ENCODE data around the gene GALNT14.

DNA sequence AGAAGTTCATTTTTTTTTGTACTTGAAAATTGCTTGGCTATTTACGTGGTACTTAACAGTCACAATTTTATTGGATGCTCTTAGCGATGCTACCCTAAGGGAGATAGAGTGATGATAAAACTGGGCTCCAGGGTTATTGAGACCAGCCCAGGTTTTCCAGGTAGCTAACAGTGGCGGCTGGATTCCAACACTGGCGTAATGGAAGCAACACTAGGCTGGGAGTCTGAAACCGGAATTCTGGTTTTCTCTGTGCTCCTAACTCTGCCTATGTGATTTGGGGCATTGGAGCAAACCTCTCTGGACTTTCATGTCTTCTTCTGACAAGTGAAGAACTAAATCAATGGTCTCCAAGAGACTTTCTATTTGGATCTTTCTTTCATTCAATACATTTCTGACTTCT is 9.4 kb upstream of the GALNT14 start:
- TF ChIP-seq, protein P1, sequence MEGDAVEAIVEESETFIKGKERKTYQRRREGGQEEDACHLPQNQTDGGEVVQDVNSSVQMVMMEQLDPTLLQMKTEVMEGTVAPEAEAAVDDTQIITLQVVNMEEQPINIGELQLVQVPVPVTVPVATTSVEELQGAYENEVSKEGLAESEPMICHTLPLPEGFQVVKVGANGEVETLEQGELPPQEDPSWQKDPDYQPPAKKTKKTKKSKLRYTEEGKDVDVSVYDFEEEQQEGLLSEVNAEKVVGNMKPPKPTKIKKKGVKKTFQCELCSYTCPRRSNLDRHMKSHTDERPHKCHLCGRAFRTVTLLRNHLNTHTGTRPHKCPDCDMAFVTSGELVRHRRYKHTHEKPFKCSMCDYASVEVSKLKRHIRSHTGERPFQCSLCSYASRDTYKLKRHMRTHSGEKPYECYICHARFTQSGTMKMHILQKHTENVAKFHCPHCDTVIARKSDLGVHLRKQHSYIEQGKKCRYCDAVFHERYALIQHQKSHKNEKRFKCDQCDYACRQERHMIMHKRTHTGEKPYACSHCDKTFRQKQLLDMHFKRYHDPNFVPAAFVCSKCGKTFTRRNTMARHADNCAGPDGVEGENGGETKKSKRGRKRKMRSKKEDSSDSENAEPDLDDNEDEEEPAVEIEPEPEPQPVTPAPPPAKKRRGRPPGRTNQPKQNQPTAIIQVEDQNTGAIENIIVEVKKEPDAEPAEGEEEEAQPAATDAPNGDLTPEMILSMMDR (IDR thresholded peaks at IDR 0.05): no peak
- no peak for TF ChIP-seq EZH2 (IDR thresholded peaks at IDR 0.05; ENCODE audit: borderline replicate concordance, insufficient read depth, low read depth, low read length, poor library complexity, severe bottlenecking)

All from B cell (primary cell).